ENCODE data around the gene BEST2. TPM values are rescaled to one million over a fixed set of nuclear protein-coding genes. Genes with fewer than 3 reads are reported as not detected.
A peak's percentile ranks its signal among the peaks of the same experiment; 100 is the strongest.
"Not testable (repeated sequence)": the region's sequence is repeated elsewhere in the genome, so short reads cannot be mapped to it uniquely, and the experiment has no call there.

BEST2 gene
- not detected for total RNA-seq
- long read RNA-seq, partial matches to known transcripts, result 0 of 1 reads
- long read RNA-seq, other reads (novel, unspliced or antisense), result 1 of 1 reads

DNA sequence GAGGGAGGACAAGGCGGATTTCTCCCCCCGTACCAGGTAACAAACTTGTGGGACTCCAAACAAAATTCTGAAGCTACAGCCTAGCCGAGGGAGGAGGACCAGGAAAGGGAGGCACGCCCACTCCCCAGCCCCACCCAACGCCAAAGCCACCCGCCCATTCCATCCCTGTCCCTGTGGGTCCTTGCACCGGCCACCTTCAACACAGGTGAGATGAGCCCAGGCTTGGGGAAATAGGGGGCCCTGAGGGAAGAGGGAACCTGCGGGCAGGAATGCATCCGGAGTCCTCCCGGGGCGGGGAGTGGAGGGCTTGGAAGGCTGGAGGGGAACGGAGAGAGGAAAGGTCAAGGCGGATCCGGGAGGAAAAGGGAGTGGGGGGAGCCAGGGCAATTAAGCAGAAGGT is at the start of gene BEST2:
BEST2 (plus strand) TSS at position 157 of the 400 bp plus-strand sequence. CDS start 802 bp downstream, outside the sequence.
- intact Hi-C loops (cut with DNase I), result no loop called here
- no peak for DNase-seq (ENCODE audit: low spot score)

DNA sequence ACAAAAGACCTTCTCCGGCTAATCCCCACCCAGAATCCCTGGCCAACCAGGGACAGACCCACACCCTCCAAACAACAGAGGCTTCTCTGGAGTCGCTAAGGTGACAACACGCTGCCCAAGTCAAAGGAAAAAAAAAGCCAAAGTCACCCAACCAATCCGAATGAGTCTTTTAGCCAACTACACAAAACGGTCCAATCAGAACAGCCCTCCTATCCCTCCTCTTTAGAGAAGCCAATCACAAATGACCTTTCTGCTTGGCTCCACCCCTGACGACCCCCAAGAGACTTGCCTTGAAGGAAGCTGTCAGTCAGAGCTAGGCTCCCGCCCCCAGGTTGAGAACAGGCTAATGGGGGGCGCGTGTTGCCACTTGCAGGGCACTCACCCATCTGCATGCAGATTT is 48.5 kb upstream of the BEST2 start:
- DNase-seq (ENCODE audit: low spot score), result no peak
- intact Hi-C loops (cut with DNase I), result no loop called here

DNA sequence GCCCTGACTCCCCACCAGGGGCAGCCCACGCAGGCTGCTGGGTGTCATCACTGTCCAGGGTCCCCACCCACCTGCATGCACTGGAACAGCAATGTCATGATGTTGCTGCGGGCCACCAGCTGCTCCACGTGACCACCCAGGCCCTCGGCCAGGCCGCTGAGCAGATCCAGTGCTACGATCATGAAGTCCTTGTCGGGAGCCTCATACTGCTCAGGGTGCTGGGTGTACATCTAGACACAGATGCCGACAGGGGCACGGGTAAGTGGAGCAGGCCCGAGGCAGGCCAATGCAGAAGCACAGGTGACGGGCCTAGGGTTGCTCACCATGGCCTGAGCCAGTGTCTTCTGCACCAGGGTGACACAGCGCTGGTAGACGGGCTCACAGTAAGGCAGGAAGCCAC is 46.4 kb upstream of the BEST2 start:
- intact Hi-C loops (cut with DNase I), result no loop called here

DNA sequence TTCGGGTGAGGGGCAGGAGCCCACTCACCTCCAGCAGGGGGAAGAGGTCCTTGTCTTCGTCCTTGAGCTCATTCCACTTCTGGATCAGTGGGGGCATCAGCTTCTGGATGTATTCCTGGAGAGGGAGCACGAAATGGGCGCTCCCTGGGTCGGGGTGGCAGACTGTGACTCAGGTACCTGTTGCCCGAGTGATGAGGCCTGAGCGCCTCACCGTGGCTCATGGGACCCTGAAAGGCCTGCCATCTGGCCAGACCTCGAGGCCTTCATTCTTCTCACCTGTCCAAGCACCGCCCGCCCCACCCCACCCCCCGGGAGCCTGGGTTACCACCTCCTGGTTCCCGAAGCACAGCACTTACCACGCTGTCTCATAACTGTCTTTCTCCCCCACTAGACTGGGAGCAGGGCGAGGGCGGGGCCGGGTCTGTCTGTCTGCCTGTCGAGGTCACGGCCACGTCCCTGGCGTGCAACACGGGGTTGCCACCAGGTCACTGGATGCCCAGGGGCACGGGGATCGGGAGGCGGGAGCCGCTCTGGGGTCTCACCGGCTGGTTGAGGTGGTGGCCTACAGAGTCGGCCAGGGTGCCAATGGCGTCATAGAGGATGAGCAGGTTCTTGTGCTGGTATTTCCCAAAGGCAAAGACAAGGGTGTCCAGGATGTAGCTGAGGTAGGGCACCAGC is 45.8 kb upstream of the BEST2 start:
- intact Hi-C loops (cut with DNase I), result no loop called here
- DNase-seq (ENCODE audit: low spot score), result no peak

More for the DNA sequence above, 46.4 kb upstream of the BEST2 start:
- no peak for DNase-seq (ENCODE audit: low spot score)

DNA sequence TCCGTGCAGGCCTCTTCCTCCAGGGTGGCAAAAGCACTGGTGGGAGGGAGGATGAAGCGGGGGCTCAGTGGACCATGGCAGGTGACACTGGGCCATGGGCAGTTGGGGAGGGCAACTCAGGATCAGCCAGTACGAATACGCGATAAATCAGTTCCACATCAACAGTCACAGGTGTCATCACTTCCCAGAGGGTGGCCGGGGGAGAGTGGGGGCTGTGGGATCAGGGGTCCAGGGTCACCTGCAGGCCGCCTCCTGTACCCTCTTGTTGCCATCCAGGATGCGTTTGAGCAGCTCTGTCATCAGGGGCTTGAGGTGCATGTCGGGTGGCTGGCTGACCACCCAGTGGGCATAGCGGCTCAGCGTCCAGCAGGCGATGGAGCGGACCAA is 45.3 kb upstream of the BEST2 start:
- DNase-seq (ENCODE audit: low spot score), result no peak
- intact Hi-C loops (cut with DNase I), result no loop called here

- intact Hi-C loops (cut with DNase I), result no loop called here
- DNase-seq (ENCODE audit: low spot score), result no peak
Observed at GRCh38 chr19:12708641-12709040, 43.0 kb upstream of the BEST2 start.

DNA sequence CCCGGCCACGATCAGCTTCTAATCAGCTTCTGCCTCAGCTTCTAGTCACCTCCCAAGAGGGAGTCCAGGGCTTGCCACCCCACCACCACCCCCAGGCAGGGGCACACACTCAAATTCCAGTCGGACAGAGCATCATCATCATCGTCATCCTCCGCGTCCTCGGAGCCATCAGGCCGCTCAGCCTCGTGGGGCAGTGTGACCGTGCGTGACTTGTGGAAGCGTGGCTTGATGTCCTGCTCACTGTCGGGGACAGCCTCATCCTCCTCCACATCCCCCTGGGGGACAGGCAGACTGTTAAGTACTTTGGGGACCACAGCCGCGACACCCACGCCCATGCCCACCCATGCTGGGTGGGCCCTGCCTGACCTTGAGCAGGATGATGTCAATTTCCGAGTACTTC is 40.4 kb upstream of the BEST2 start:
- intact Hi-C loops (cut with DNase I), result no loop called here
- DNase-seq (ENCODE audit: low spot score), result no peak

- intact Hi-C loops (cut with DNase I); DNase-seq (ENCODE audit: low spot score): not testable (repeated sequence)
Observed at GRCh38 chr19:12712077-12712476, 39.5 kb upstream of the BEST2 start.

DNA sequence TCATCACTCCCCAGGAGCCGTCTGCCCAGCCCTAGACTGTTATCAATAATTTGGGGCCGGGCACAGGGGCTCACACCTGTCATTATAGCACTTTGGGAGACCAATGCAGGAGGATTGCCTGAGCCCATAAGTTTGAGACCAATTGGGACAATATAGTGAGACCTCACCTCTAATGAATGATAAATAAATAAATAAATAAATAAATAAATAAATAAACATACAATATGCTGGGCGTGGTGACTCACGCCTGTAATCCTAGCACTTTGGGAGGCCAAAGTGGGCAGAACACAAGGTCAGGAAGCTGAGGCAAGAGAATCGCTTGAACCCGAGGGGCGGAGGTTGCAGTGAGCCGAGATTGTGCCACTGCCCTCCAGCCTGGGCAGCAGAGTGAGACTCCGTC is 38.3 kb upstream of the BEST2 start:
- DNase-seq (ENCODE audit: low spot score); intact Hi-C loops (cut with DNase I): not testable (repeated sequence)

- no peak for DNase-seq (ENCODE audit: low spot score)
- intact Hi-C loops (cut with DNase I), result no loop called here
Observed at GRCh38 chr19:12715102-12715501, 36.5 kb upstream of the BEST2 start.

DNA sequence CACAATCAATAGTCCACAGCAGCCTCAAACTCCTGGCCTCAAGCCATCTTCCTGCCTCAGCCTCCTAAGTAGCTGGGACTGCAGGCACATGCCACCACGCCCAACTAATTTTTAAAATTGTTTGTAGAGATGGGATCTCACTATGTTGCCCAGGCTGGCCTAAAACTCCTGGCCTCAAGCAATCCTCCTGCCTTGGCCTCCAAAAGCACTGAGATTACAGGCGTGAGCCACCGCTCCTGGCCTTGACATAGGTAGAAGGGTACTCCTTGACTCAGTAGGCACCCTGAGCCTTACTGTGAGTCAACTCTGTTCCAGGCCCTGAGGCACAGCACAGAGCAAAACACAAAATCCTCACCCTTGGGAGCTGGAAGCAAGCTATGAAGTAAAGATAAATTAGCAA is 35.7 kb upstream of the BEST2 start:
- DNase-seq (ENCODE audit: low spot score), result no peak
- intact Hi-C loops (cut with DNase I), result no loop called here

GRCh38 chr19:12720296-12720695 is 31.3 kb upstream of the BEST2 start:
- intact Hi-C loops (cut with DNase I), result loop anchor here (5.0 kb wide), 2 partner anchors 42 to 77 kb away; no protein-coding TSS in a partner anchor
- DNase-seq (ENCODE audit: low spot score), result no peak

DNA sequence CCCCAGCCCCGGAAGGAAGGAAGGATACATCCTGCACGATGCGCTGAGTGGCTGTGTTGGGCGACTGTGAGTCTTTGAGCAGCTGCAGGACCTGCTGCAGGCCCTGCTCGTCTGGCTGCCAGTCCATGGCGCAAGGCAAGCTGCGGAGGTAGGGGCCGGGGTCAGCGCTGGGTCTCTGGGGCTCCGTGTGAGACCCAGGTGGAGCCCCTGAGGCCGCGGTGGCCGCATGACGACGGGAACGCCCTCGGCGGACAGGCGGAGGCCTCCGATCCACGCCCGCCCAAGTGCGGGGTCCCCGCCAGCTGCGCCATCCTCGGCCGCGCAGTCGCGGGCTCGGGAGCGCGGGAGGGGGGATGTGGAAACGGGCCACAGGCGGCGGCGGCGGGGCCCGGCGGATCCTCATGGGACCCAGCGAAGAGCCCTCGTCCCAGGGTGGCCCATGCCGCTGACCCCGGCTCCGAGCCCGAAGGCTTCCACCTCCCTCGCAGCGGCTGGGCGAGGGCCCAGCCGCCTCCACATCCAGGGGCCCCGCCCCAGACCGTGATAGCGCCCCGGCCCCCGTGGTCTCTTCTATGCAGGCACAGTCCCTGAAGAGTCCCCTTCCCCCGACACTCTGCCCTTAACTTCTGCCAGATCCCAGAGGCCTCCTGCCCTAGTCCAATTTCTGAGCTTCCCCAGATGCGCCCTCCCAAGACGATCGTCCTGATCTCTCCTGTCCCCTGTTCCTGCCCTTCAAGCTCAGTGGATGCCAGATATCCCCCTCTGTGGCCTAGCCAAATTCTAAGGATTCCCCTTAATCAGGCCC is 30.5 kb upstream of the BEST2 start:
- intact Hi-C loops (cut with DNase I), result loop anchor here (5.0 kb wide), 2 partner anchors 41 to 76 kb away; no protein-coding TSS in a partner anchor
- DNase-seq (ENCODE audit: low spot score), result no peak

GRCh38 chr19:12721656-12722565 is 29.7 kb upstream of the BEST2 start:
- DNase-seq (ENCODE audit: low spot score), result no peak
- intact Hi-C loops (cut with DNase I), result loop anchor here (1.0 to 5.0 kb wide), 3 partner anchors 12 to 75 kb away; partner anchors contain the start of gene TRIR

DNA sequence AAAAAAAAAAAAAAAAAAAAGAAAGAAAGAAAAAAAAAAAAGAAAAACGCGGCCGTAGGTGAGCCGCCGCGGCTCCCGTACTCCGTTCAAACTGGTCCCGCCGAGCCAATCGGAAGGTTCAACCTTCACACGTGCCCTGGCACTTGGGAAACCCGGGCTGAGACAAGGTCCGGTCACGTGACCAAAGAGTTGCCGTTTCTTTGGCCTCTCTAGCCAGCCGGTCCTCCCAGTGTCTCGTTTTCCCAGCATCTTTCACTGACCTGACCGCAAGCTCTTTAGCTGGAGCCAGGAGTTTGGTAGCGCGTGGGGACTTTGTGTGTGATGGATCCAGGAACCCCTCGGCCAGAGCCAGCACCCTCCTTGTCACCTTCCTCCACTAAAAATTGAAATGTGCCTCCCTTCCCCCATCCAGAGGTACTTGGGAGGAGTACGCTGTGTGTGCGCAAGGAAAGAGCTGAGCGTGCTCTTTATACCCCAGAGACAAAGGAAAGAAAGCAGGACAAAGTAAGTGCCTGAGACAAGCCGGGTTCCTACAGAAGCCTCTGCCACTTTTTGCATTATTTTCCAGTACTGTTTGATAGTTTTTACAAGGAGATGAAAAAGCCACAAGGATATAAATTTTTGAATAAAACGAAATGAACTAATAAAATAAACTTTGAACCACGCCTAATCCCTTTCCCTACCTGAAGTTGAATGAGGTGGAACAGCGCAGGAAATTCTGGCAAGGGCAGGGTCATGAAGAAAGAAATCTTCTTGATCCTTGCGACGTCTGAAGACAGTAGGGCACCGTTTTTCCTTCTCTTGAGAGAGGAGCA is 28.8 kb upstream of the BEST2 start:
- DNase-seq (ENCODE audit: low spot score), result peak; percentile 98
- intact Hi-C loops (cut with DNase I), result loop anchor here (1.0 to 5.0 kb wide), 3 partner anchors 12 to 75 kb away; partner anchors contain the start of gene TRIR

DNA sequence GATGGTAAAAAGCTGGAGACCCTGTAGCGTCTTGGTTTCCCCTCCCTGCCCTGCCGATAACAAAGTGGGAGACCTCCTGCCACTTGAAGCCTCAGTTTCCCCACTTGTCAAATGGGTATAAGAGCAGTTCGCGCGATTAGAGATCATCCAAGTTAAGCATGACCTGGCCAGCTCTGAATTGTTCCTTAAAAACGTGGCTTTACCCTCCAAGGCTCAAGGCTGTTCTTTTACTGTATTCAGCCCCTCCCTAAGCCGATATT is 28.3 kb upstream of the BEST2 start:
- intact Hi-C loops (cut with DNase I), result loop anchor here (5.0 kb wide), 2 partner anchors 39 to 74 kb away; no protein-coding TSS in a partner anchor
- no peak for DNase-seq (ENCODE audit: low spot score)

- intact Hi-C loops (cut with DNase I), result loop anchor here (5.0 kb wide), 2 partner anchors 38 to 73 kb away; no protein-coding TSS in a partner anchor
- no peak for DNase-seq (ENCODE audit: low spot score)
Observed at GRCh38 chr19:12723641-12724426, 27.8 kb upstream of the BEST2 start, which contains the start of gene TNPO2. Gene TNPO2, minus strand, starts transcription at chr19:12723932. Its CDS starts 2,955 bp downstream, at chr19:12720977.

- intact Hi-C loops (cut with DNase I); DNase-seq (ENCODE audit: low spot score): not testable (repeated sequence)
Observed at GRCh38 chr19:12725612-12726011, 26.0 kb upstream of the BEST2 start.
